ENCODE results near the gene WIPF1.

Gene WIPF1

DNA sequence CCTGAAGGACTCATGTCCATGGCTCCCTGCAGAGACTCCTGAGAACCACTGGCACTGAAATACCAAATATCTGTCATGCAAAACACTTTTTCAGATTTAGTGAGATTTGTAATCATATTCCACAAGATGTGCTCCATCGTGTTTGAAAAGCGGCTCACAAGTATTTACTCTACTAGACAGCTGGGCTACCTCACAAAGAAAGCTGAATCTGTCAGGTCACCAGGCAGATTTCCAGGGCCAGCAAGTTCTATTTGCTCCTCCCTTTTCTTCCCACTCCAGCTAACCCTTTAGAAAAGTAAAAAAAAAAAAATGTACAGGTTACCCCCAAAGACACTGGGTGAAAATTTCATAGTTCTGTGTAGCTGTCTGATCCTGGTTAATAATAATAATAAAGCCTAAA is 22.9 kb downstream of the WIPF1 start:
- no peaks in the 10 kb centered on the region for H3K9me3 ChIP-seq (ENCODE audit: insufficient read depth, low read length, severe bottlenecking)
- no peaks in the 10 kb centered on the region for H3K4me1 ChIP-seq (ENCODE audit: insufficient read depth, low read length)
- H3K36me3 ChIP-seq (ENCODE audit: insufficient read depth, low read length), result peaks cover 97% of the 10 kb centered on the region
- no peak overlapping the region for H3K4me3 ChIP-seq (ENCODE audit: low read depth in 1 of 2, low read length in 2 of 2)
- H3K27me3 ChIP-seq (ENCODE audit: insufficient read depth, low read length, poor library complexity), result no peaks in the 10 kb centered on the region
- H2AFZ ChIP-seq (ENCODE audit: low read depth, low read length), result no peak overlapping the region
- no peak for TF ChIP-seq EZH2 (IDR thresholded peaks at IDR 0.05; ENCODE audit: borderline replicate concordance, low read depth, low read length, severe bottlenecking)
- TF ChIP-seq, protein P1, sequence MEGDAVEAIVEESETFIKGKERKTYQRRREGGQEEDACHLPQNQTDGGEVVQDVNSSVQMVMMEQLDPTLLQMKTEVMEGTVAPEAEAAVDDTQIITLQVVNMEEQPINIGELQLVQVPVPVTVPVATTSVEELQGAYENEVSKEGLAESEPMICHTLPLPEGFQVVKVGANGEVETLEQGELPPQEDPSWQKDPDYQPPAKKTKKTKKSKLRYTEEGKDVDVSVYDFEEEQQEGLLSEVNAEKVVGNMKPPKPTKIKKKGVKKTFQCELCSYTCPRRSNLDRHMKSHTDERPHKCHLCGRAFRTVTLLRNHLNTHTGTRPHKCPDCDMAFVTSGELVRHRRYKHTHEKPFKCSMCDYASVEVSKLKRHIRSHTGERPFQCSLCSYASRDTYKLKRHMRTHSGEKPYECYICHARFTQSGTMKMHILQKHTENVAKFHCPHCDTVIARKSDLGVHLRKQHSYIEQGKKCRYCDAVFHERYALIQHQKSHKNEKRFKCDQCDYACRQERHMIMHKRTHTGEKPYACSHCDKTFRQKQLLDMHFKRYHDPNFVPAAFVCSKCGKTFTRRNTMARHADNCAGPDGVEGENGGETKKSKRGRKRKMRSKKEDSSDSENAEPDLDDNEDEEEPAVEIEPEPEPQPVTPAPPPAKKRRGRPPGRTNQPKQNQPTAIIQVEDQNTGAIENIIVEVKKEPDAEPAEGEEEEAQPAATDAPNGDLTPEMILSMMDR (IDR thresholded peaks at IDR 0.05; ENCODE audit: borderline replicate concordance, extremely low read depth, low read length, poor library complexity, severe bottlenecking), result no peak
- ATAC-seq (ENCODE audit: insufficient read depth, low read depth) (no peak), DNase-seq (no peak)
- H4K20me1 ChIP-seq (ENCODE audit: insufficient read depth, low read length), result no peaks in the 10 kb centered on the region
- H3K4me2 ChIP-seq (ENCODE audit: insufficient read depth, low read length), result no peak overlapping the region
- peaks cover 4% of the 10 kb centered on the region for H3K79me2 ChIP-seq (ENCODE audit: insufficient read depth, low read length)
- no peak overlapping the region for H3K9ac ChIP-seq (ENCODE audit: low read depth, low read length)
- no peak overlapping the region for H3K27ac ChIP-seq (ENCODE audit: low read length)

DNA sequence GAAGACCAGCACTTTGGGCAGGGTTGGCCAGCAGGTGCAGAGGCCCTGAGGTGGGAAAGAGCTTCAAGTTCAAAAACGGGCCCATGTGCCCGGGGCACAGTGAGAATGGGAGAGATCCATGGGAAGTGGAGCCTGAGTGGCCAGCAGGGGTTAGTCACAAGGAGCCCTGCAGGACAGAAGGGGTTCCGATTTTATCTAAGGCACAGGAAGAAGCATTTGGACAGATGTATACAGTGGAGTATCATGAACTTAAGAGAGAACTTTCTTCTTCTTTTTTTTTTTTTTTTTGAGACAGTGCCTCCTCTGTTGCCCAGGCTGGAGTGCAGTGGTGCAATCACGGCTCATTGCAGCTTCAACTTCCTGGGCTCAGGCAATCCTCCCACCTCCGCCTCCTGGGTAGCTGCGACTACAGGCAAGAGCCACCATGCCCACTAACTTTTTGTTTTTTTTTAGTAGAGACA is 24.0 kb downstream of the WIPF1 start:
- H3K79me2 ChIP-seq (ENCODE audit: insufficient read depth, low read length), result peaks cover 4% of the 10 kb centered on the region

DNA sequence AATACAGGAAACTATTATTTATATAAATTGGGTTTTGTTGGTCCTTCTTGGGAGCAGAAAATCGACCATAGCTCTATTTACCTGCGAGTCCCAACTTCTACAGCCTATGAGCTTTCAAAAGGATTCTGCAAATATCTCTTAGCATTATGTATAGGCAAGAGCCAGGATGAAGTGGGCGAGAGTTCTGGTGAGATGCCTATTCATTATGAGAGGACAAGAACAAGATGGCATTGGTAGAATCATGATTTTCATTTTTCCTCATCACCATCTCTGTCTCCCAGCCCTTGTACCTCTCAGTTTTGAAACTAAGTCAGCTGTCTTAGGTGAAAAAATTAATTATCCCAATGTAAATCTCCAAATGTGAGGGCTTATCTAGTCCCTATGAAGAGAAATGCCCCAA is 25.0 kb downstream of the WIPF1 start:
- no peak overlapping the region for H3K9ac ChIP-seq (ENCODE audit: low read depth, low read length)
- no peak for ATAC-seq (ENCODE audit: insufficient read depth, low read depth)
- no peak overlapping the region for H3K27ac ChIP-seq (ENCODE audit: low read length)
- H3K36me3 ChIP-seq (ENCODE audit: insufficient read depth, low read length), result peaks cover 97% of the 10 kb centered on the region
- no peaks in the 10 kb centered on the region for H3K27me3 ChIP-seq (ENCODE audit: insufficient read depth, low read length, poor library complexity)
- TF ChIP-seq, protein P1 (IDR thresholded peaks at IDR 0.05; ENCODE audit: borderline replicate concordance, extremely low read depth, low read length, poor library complexity, severe bottlenecking), result no peak
- TF ChIP-seq EZH2 (IDR thresholded peaks at IDR 0.05; ENCODE audit: borderline replicate concordance, low read depth, low read length, severe bottlenecking), result no peak
- no peak overlapping the region for H3K4me3 ChIP-seq (ENCODE audit: low read depth in 1 of 2, low read length in 2 of 2)
- H2AFZ ChIP-seq (ENCODE audit: low read depth, low read length), result no peak overlapping the region
- DNase-seq, result no peak
- H4K20me1 ChIP-seq (ENCODE audit: insufficient read depth, low read length), result no peaks in the 10 kb centered on the region
- no peaks in the 10 kb centered on the region for H3K9me3 ChIP-seq (ENCODE audit: insufficient read depth, low read length, severe bottlenecking)
- peaks cover 3% of the 10 kb centered on the region for H3K79me2 ChIP-seq (ENCODE audit: insufficient read depth, low read length)
- H3K4me2 ChIP-seq (ENCODE audit: insufficient read depth, low read length), result no peak overlapping the region
- H3K4me1 ChIP-seq (ENCODE audit: insufficient read depth, low read length), result no peaks in the 10 kb centered on the region

More for the DNA sequence above, 24.0 kb downstream of the WIPF1 start:
- H4K20me1 ChIP-seq (ENCODE audit: insufficient read depth, low read length), result no peaks in the 10 kb centered on the region
- H3K4me1 ChIP-seq (ENCODE audit: insufficient read depth, low read length), result no peaks in the 10 kb centered on the region
- no peak overlapping the region for H3K4me2 ChIP-seq (ENCODE audit: insufficient read depth, low read length)
- no peaks in the 10 kb centered on the region for H3K27me3 ChIP-seq (ENCODE audit: insufficient read depth, low read length, poor library complexity)
- H3K9me3 ChIP-seq (ENCODE audit: insufficient read depth, low read length, severe bottlenecking), result no peaks in the 10 kb centered on the region
- DNase-seq (no peak), ATAC-seq (ENCODE audit: insufficient read depth, low read depth) (no peak)
- H3K9ac ChIP-seq (ENCODE audit: low read depth, low read length), result no peak overlapping the region
- no peak overlapping the region for H2AFZ ChIP-seq (ENCODE audit: low read depth, low read length)
- no peak overlapping the region for H3K27ac ChIP-seq (ENCODE audit: low read length)
- TF ChIP-seq, protein P1 (IDR thresholded peaks at IDR 0.05; ENCODE audit: borderline replicate concordance, extremely low read depth, low read length, poor library complexity, severe bottlenecking), result no peak
- TF ChIP-seq EZH2 (IDR thresholded peaks at IDR 0.05; ENCODE audit: borderline replicate concordance, low read depth, low read length, severe bottlenecking), result no peak
- H3K36me3 ChIP-seq (ENCODE audit: insufficient read depth, low read length), result peaks cover 96% of the 10 kb centered on the region
- no peak overlapping the region for H3K4me3 ChIP-seq (ENCODE audit: low read depth in 1 of 2, low read length in 2 of 2)
